Midbrain (tissue), 1 donor: ENCODE results near the gene CCDC106.

Experiments used
- DNase-seq: peaks from one replicate; lab custom pipeline; 2025; lab: John Stamatoyannopoulos, UW

Gene CCDC106

DNA sequence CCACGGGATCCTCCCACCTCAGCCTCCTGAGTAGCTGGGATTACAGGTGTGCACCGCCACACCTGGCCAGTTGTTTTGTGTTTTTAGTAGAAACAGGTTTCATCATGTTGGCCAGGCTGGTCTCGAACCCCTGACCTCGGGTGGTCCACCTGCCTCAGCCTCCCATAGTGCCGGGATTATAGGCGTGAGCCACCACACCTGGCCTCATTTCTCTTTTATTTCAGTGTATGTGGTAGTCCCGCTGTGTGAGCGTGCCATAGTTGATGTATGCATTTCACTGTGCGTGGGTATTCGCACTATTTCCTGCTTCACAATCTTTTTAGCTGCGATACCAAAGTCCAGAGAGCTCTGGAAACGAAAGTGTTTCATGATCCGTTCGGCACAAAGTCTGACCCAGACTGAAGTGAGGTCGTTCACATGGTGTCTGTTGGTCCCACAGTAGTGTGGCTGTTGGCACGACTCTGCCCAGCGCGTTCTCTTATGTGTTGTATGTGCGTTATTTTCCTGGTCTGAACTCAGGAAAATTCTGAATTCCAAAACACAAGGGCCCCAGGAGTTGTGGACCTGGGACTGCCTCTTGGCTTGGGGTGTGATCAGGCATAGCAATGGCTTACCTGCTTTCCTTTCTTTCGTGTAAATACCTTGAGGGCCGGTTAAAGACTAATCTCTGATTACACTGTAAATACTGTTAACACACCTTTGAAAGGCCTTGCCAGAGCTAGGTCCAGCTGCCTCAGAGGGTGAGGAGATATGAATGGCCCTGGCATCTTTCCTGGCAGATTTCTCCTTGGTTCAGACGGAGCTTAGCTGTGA, 35.6 kb downstream of the CCDC106 start:
- no peak for DNase-seq

- DNase-seq: no peak
Measured at GRCh38 chr19:55684946-55685681, 37.1 kb downstream of the CCDC106 start.

- DNase-seq: no peak
Measured at GRCh38 chr19:55685776-55686175, 37.8 kb downstream of the CCDC106 start.

DNA sequence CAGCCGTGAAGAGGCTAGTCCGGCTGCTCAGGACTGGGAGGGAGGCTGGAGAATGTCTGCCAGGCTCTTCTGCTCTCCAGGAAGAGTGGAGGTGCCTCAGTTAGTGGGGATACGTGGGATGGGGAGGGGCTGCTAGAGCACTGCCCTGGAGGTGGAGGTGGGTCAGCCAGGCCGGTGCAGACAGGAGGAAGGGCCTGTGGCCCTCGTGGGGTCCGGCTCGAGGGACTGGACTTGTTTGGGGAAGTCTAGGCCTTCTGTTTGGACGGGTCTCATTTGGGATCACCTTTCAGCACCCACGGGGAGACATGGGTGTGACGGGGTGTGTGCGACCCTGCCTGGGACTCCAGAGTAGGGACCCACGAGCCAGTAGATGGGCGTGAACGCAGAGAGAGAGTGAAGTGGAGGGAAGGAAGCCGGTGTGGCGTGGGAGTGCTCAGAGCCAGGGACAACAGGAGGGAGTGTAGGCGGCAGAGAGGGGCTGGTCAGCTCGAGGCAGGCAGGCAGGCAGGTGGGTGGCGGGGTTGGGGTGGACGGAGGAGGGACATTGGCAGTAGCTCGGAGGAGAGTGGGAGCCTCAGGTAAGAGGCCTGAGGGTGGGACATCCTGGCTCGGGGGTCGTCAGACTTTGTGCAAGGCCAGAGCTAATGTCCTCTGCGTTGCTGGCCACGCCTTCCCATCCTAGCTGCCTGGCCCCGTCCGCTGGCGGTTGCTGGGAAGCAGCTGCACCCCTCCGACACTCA, 38.5 kb downstream of the CCDC106 start:
- DNase-seq: no peak

- no peak for DNase-seq
Measured at GRCh38 chr19:55687281-55688201, 39.5 kb downstream of the CCDC106 start.

GRCh38 chr19:55688422-55689218, 40.6 kb downstream of the CCDC106 start:
- no peak for DNase-seq

- no peak for DNase-seq
Measured at GRCh38 chr19:55689411-55690108, 41.5 kb downstream of the CCDC106 start.

GRCh38 chr19:55690109-55690768, 42.2 kb downstream of the CCDC106 start:
- no peak for DNase-seq

GRCh38 chr19:55690769-55691545, 42.9 kb downstream of the CCDC106 start:
- DNase-seq: no peak

- no peak for DNase-seq
Measured at GRCh38 chr19:55691561-55692481, 43.8 kb downstream of the CCDC106 start.

DNA sequence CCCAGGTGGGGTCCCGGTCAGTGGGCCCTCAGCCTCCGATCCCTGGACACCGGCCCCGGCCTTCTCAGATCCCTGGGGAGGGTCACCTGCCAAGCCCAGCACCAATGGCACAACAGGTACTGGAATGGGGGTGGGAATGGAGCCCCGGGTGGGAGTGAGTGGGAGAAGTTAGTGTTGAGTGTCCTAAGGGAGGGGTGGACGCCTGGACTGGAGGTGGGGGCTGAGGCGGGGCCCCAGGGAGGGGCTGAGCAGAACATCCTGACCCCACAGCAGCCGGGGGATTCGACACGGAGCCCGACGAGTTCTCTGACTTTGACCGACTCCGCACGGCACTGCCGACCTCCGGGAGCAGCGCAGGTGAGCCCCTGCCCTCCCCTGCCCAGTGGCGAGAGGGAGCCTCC, 44.7 kb downstream of the CCDC106 start:
- DNase-seq: no peak

- DNase-seq: no peak
Measured at GRCh38 chr19:55693336-55693974, 45.4 kb downstream of the CCDC106 start.

DNA sequence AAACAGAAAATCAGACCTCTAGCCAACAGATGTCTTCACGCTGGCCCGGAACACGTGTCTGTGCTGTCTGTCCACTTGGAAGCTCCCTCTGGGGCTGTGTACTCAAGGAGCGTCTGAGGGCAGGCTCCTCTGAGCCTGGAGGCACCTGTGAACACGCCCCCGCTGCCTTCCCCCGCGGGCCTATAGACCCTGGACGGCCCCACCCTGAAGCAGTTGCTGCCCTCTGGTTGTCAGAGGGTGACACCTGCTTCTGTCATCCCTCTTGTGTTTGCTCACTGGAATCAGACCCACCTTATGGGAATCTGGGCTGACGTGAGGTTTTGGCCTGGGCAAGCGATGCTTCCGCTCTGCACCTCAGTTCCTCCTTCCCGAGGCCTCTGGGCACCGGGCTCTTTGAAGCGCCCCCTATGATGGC, 46.2 kb downstream of the CCDC106 start:
- no peak for DNase-seq

- no peak for DNase-seq
Measured at GRCh38 chr19:55694656-55695491, 46.9 kb downstream of the CCDC106 start.

GRCh38 chr19:55695511-55696290, 47.7 kb downstream of the CCDC106 start:
- DNase-seq: no peak
